Left ventricle myocardium superior (tissue), 1 donor: ENCODE results near the gene VWA3A. TPM values are rescaled to one million over a fixed set of nuclear protein-coding genes. Genes with fewer than 3 reads are reported as not detected.
A peak's percentile ranks its signal among the peaks of the same experiment; 100 is the strongest.
"Not testable (repeated sequence)": the region's sequence is repeated elsewhere in the genome, so short reads cannot be mapped to it uniquely, and the experiment has no call there.

Experiments used
- ATAC-seq: fragments of 200-7000 bp; cut with Tn5 transposase; one replicate; pipeline ENCODE4 v1.9.1; 2020; ENCODE audit warnings: mild to moderate bottlenecking, moderate library complexity
- DNase-seq: peaks from one replicate; pipeline ENCODE4 v3.0.0-alpha.2; 2020
- intact Hi-C: fragments of 100-400 bp; cut with micrococcal nuclease; formaldehyde crosslinking; loops from one replicate; pipeline ENCODE4 v1.11.0; 2022
- total RNA-seq: library from RNA; stranded (reverse); fragmentation: NEBNext Ultra II Directional; extraction: Animal tissue kit (Norgen Biotek cat#: 25700); gene quantifications from one replicate; pipeline ENCODE4 v1.2.1, GENCODE V29; 2021
- donor health status: DM: no; HTN: yes; CAD: no; lungs with severe emphysema.

VWA3A gene
- total RNA-seq, 1 donor from 2014 or later = 0.52 TPM

DNA sequence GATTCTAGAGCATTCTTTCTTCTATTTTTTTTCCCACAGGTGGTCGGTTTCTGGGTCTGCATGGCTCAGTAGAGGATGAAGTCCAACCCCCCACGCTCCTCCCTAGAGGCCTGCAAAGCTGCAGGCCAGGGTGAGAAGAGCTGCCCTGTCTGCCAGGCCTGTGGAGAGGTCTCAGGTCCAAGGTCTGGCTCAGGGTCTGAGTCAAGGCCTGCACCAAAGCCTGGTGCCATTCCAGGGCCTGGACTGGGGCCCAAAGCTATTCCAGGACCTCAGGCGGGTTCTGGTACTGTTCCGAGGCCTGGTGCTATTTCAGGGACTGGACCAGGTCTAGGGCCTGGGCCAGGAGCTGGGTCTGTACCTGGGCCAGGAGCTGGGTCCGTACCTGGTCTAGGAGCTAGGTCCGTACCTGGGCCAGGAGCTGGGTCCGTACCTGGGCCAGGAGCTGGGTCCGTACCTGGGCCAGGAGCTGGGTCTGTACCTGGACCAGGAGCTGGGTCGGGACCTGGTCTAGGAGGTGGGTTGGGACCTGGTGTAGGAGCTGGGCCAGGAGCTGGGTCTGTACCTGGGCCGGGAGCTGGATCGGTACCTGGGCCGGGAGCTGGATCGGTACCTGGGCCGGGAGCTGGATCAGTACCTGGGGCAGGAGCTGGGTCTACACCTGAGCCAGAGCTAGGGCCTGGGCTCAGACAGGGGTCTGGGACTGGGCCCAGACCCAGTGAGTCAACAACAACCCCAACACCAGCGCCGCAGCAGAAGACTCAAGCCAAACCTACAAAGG lies 73.4 kb downstream of the VWA3A start:
- intact Hi-C loops = no loop called here
- ATAC-seq = no peak
- DNase-seq = no peak

DNA sequence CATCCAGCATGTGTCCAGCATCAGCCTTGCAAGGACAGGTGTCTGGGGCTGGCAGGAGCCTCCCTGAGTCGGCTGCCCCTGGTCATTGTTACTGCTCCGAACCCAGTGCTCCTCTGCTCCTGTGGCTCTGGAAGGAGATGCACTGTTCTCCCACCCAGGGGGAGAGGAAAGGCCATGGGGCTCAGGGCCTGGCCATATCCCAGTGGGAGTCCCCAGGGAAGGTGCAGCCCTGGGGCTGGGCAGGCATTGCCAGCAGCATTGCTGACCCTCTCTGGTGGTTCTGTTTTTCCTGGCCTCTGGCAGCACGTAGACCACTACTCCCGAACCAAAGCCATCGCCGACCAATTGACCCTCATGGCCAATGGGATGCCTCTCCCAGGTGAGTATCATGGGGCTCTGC lies 79.6 kb downstream of the VWA3A start:
- ATAC-seq (no peak), DNase-seq (no peak)
- intact Hi-C loops = no loop called here

DNA sequence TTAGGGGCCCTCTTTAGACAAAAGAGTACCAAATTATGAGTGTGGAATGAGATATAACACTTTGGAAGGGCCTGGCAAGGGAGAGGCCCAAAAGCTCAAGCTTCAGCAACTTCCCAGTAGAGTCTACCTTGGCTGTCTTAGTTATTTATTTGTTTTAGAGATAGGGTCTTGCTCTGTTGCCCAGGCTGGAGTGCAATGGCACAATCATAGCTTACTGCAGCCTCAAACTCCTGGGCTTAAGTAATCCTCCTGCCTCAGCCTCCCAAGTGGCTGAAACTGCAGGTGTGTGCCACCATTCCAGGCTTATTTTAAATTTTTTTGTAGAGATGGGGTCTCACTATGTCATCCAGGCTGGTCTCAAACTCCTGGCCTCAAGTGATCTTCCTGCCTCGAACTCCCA lies 80.3 kb downstream of the VWA3A start:
- DNase-seq, ATAC-seq, intact Hi-C loops: not testable (repeated sequence)

DNA sequence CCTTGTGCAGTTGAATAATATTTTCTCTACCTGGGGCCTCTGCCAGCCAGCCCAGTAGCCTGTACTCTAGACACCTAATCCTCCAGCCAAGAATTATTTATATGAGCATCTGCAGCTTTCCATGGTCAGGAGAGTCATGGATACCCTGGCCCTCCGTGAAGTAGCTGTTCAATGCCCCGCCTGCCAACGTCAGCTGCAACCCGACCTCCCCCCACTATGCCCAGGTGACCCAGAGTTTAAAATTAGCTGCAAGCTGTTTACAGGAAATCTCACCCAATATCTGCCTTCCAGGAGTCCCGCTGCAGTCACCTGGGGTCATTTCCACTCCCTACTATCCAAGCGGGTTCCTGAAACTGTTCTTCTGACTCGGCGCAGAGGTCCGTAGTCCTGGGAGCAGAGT lies 82.3 kb downstream of the VWA3A start:
- DNase-seq = no peak
- no peak for ATAC-seq
- intact Hi-C loops = no loop called here

DNA sequence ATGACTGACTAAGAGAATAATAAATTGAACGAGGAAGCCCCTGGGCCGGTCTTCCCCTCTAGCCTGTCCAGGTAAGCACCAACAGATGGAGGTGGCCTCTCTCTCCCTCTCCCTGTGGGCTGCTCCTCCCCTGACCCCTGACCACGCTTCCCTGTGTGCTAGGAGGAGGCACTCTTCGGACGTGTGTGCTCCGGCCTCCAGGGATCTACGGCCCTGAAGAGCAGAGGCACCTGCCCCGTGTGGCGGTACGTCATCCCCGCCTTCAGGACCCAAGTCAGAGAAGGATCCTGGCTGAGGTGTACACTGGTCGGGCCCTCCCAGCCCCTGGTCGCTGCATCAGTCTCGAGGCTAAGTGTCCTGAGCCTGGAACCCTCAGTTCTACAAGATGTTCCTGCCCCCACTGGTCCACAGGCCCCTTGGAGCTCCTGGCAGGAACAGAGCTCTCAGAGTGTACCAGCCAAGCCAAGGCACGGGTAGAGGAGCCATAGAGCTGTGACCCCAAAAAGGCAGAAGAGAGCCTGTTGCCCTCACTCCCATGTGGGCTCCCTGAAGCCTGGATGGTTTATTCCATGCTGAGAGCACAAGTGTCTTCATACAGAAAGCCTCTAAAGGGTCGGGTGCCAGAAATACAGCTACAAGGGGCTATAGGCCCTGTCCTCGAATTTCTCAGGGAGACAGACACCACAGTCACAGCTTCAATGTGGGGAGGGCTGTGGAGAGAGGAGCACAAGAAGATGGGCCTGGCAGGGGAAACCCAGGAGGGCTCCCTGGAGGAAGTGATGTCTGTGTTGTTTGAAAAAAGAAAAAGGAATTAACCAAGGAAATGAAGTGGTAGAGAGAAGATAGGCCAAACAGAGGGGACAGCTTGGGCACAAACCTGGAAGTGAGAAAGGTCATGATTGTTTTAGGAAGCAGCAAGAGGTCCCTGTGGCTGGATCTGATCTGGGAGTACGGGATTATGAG lies 85.9 kb downstream of the VWA3A start:
- intact Hi-C loops = no loop called here
- DNase-seq = no peak
- ATAC-seq = no peak

DNA sequence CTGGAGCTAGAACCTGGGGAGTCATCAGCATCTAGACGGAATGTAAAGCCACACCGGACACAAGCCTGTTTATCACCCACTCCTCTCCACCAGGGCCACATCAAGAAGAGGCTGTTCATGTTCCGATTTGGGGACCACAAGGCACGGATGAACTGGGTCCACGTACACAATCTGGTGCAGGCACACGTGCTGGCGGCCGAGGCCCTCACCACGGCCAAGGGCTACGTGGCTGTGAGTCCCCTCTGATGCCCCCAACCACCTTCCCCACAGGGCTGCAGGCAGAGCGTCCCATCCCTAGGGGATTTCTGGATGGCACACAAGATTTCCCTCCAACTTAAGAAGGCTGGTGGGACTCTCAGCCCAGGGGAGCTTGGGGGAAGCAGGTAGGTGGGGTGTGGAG lies 89.1 kb downstream of the VWA3A start:
- DNase-seq (no peak), ATAC-seq (no peak)
- intact Hi-C loops = loop anchor here (10.0 kb wide), 1 partner anchor 97 kb away; no protein-coding TSS in a partner anchor

DNA sequence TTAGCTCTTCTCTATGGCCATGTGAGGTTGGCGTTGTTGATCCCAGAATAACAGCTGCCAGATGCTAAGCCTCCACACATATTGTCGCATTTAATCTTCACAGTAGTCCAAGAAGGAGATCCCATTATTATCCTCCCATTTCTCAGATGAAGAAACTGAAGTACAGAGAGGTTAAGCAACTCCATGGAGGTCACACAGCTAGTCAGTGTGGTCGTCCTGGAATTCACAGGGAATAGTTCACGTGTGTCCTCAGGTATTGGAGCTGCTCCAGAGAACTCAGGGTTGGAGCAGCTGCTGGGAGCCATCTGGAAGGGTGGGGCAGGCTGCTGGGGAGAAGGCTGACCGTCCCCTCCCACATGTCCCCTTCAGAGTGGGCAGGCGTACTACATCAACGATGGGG lies 89.5 kb downstream of the VWA3A start:
- intact Hi-C loops = loop anchor here (10.0 kb wide), 1 partner anchor 97 kb away; no protein-coding TSS in a partner anchor
- DNase-seq (no peak), ATAC-seq (no peak)

DNA sequence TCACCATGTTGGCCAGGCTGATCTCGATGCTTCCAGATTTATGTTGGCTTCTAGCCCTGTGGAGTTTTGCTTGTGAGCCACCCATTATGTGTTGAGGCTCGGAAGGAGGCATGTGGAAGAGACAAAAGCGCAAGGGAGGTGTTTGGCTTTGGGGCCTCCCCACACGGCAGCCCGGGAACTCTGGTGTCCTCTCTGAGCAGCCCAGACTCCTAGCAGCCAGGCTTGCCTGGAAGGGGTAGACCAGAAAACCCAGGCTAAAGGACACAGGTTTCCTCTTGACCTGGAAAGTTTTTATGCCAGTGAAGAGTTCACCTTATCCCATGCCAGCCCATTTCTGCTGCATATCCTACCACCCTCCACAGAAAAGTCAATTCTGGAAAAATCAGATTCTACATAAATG lies 91.0 kb downstream of the VWA3A start:
- intact Hi-C loops = loop anchor here (10.0 kb wide), 1 partner anchor 99 kb away; no protein-coding TSS in a partner anchor
- ATAC-seq (no peak), DNase-seq (no peak)

DNA sequence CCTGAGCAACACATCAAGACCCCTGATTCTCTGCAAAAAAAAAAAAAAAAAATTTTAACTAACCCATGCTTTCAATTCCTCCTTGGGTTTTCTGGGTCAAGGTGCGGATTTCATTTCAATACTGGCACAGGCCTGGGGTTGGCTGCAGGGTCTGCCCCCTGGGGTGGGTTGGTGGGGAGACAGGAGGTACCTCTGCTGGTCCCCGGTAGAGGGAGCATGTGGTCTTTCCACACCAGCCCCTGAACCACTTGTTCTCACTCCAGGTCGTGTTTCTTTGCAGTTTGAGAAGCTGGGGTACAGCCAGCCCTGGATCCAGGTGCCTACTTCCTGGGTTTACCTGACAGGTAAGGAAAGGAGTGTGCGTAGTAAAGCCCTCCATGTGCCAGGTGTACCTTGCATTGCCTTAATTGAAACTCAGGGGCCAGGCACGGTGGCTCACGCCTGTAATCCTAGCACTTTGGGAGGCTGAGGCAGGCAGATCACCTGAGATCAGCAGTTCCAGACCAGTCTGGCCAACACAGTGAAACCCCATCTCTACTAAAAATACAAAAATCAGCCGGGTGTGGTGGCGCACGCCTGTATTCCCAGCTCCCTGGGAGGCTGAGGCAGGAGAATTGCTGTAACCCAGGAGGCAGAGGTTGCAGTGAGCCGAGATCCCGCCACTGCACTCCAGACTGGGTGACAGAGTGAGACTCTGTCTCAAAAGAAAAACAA lies 91.7 kb downstream of the VWA3A start:
- intact Hi-C loops = loop anchor here (10.0 kb wide), 1 partner anchor 99 kb away; no protein-coding TSS in a partner anchor
- ATAC-seq (no peak), DNase-seq (no peak)

DNA sequence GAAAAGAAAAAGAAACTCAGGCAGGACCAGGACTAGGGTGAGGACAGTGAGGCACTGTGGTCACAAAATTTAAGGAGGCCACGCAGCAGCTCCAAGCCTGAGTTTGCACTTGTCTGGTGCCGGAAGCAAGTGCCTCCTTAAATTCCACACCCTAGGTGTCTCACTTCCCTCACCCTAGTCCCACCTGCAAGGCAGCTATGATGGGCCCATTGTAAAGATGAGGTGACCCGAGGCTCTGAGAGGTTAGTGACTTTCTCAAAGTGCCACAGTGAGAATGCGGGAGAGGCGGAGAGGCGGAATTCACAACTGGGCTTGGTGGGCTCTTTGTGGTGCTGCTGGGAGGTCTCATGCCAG lies 92.3 kb downstream of the VWA3A start:
- ATAC-seq (no peak), DNase-seq (no peak)
- intact Hi-C loops = loop anchor here (10.0 kb wide), 1 partner anchor 100 kb away; no protein-coding TSS in a partner anchor

DNA sequence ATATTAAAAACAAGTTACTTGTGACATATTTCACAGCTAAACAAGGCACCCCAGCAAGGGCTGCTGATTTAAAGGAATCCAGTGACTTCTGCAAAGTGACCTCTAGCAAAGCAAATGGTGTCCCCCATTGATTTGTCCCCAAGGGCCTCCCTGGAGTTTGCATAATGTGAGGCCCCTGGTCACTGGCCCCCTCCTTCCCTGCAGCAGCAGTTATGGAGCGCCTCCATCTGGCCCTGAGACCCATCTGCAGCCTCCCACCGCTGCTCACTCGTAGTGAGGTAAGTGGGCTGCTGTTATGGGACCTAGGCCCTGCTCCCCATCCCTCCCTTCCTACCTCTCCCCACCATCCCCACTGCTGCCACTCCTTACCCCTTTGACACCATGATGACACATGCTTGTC lies 94.2 kb downstream of the VWA3A start:
- intact Hi-C loops = loop anchor here (5.0 to 10.0 kb wide), 2 partner anchors 102 to 189 kb away; no protein-coding TSS in a partner anchor
- DNase-seq (no peak), ATAC-seq (no peak)

DNA sequence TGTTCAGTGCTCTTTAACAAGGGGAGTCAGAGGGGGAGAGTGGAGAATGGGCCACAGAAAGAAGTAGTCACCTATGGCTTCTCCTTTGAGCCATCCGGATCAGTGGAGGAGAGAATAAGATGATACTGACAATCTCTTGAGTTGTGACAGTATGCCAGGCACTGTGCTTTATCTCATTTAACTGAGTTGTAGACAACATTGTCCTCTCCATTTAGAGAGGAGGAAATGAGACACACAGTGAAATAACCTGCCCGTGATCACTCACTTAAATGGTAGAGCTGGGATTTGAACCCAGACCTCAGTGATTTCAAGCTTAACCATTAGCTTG lies 95.9 kb downstream of the VWA3A start:
- intact Hi-C loops = loop anchor here (5.0 to 10.0 kb wide), 2 partner anchors 103 to 191 kb away; no protein-coding TSS in a partner anchor
- no peak for ATAC-seq
- no peak for DNase-seq

DNA sequence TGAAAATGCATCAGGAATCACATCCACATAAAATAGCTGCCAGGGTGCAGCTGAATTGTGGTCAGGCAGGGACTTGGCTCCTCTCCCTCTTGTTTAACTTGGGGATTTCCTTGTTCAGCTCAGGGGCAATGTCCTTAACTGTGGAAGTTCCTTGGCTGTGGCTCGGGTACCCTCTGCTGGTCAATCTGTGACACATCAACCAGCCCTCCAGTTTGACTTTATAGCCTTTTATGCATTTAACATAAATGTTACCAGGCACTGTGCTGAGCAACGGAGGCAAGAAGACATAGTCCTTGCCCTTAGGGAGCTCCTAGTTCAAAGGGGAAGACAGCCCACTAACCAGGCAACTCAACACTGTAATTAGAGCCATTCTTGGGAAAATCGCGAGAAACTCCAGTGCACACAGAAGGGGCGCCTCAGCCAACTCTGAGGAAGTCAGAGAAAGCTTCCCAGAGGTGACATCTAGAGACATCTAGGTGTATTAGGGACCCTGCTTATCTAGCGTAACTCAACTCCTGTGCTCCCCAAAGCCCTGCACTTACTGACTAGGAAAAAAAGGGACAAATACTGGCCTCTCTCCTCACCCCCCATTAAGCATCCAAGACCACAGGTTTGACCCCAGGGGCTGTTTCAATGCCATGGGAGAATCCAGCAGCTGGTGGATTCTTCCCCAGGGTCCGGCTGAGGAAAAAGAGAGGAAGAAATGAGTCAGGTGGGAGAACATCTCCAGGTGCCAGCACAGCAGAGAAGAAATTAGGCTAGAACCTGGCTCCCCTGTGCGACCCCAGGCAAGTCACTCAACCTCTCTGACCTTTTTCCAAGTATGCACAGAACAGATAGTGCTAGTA lies 96.5 kb downstream of the VWA3A start:
- ATAC-seq (no peak), DNase-seq (peak; percentile 61)
- intact Hi-C loops = loop anchor here (5.0 to 10.0 kb wide), 2 partner anchors 104 to 192 kb away; no protein-coding TSS in a partner anchor

DNA sequence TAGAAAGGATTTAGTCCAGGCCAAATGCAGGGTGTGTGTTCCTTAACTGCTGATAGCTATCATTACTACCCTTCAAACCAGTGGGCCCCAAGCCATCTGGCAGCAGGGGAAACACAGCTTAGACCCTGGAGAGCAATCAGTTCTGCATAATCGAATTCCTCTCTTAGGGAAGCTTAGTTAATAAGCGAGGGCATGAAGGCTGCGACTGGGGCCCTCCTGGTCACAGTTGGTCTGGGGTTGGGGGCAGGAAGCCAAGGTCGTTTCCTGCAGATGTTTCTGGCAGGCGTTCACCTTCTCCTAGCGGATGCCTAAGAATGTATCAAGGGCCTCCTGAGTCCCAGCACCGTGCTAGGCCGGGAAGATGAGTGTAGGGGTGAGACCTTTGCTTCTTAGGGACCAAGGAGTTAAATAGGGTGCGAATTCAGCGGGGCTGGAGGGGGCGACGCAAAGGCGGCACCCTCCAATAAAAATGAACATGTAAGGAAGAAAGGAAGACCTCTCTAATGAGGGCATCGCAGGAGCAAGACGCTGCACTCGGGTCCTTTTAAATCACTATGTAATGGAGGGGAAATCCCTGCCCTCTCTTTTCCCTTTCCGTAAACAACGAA lies 97.2 kb downstream of the VWA3A start:
- ATAC-seq (no peak), DNase-seq (peak; percentile 62)
- intact Hi-C loops = loop anchor here (5.0 to 10.0 kb wide), 2 partner anchors 105 to 192 kb away; no protein-coding TSS in a partner anchor

DNA sequence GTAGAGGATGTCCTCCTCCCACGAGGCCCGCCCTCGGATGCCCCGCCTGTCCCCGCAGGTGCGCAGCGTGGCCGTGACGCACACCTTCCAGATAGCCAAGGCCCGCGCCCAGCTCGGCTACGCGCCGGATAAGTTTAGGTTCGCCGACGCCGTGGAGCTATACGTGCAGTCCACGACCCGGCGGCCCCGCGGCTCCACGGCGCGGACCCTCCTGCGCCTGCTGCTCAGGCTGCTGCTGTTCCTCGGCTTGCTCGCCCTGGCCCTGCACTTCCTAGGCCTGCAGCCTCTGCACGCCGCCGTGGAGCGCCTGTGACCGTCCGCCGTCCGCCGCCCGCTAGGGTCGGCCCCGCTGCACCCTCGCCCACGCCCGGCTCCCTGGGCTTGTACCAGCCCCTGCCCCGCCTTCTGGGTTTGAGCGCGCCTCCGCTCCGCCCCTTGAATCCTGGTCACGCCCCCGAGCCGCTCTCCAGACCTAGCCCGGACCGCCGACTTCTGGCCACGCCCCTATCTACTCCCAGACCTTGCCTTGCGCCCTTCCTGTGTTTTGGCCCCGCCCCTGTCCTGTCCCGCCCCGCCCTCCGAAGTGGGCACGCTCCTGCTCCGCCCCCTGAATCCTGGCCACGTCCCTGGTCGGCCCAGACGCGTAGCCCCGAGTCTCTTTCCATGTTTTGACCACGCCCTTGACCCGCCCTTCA lies 97.9 kb downstream of the VWA3A start:
- intact Hi-C loops = no loop called here
- DNase-seq (no peak), ATAC-seq (peak; percentile 75)

DNA sequence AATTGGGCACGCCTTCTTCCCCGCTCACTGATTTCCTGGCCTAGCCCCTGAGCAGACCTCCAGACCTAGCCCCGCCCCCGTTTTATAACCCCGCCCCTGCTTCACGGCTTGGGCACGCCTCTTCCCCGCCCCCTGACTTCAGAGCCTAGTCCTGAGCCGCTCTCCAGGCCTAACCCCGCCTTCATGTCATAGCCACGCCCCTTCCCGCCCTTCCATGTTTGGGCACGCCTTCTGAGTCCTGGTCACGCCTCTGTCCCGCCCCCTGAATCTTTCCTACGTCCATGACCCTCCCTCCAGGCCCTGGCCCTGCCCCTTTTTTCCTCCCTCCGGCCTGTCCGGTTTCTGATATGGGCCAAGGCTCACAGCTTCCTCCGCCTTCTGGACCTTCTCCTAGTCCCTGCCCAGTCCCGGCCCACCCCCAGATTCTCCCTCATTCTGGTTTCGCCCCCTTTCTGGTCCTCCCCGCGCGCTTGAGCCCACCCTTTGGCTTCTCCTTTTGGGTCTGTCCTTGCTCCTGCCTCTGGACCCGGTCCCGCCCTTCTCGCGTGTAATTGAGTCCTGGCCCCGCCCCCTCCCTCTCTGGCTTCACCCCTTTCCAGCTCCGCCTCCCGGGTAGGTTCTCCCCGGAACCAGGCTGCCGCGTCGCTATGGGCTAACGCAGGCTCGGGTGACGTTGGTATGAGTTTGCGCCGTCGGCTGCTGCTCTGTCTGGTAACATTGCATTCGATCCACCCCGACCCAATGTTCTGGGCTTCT lies 98.6 kb downstream of the VWA3A start:
- intact Hi-C loops = no loop called here

More for the DNA sequence above, 98.6 kb downstream of the VWA3A start:
- DNase-seq (peak; percentile 100), ATAC-seq (peak; percentile 79)
